Thoracic aorta (tissue), 2 donors: ENCODE results near the gene KIF9. TPM values are rescaled to one million over a fixed set of nuclear protein-coding genes. Genes with fewer than 3 reads are reported as not detected.

Source experiments
- ATAC-seq: fragments of 150-250 bp; one replicate; pipeline ENCODE4 v1.8.0; 2017; ENCODE audit warnings: low read depth; ENCODE audit not compliant: insufficient number of reproducible peaks, low FRiP score
- DNase-seq: peaks from one replicate; pipeline ENCODE4 v3.0.0-alpha.2; 2020; ENCODE audit warnings: low spot score
- H3K27ac ChIP-seq, 2 donors: fragments of 200-600 bp; sonication (generic); 1 replicate in 1 of 2; 2 replicates in 1 of 2; pipeline ENCODE4 v1.5.1; 2016; ENCODE audit warnings: mild to moderate bottlenecking in 2 of 2, moderate library complexity in 2 of 2
- H3K27me3 ChIP-seq: fragments of 200-600 bp; sonication (generic); replicated peaks from 2 replicates; pipeline ENCODE4 v1.6.0; 2016; ENCODE audit warnings: mild to moderate bottlenecking; ENCODE audit not compliant: insufficient read depth
- H3K36me3 ChIP-seq: fragments of 200-600 bp; sonication (generic); one replicate; pipeline ENCODE4 v1.5.1; 2016
- H3K4me1 ChIP-seq, 2 donors: fragments of 200-600 bp; sonication (generic); 1 replicate in 1 of 2; 2 replicates in 1 of 2; pipeline versions ENCODE4 v1.5.1 to v1.6.0; 2016; ENCODE audit warnings: low read depth in 2 of 2, mild to moderate bottlenecking in 1 of 2; ENCODE audit not compliant: control insufficient read depth in 1 of 2
- H3K4me3 ChIP-seq: fragments of 200-600 bp; sonication (generic); 2 replicates; pipeline ENCODE4 v1.5.1; 2016; ENCODE audit warnings: mild to moderate bottlenecking
- H3K9me3 ChIP-seq: fragments of 200-600 bp; sonication (generic); 2 replicates; pipeline ENCODE4 v1.5.1; 2016
- total RNA-seq, 2 donors: library from RNA; depleted of rRNA; stranded (reverse); fragments of >200 nt; gene quantifications; one replicate each; pipeline versions ENCODE4 v1.1.0 to v1.2.3, GENCODE V29; 2016
- TF ChIP-seq, protein P1 (sequence below): fragments of 200-600 bp; sonication (generic); IDR thresholded peaks from one replicate; pipeline ENCODE4 v1.5.1; 2019; ENCODE audit warnings: antibody characterized with exemption

The KIF9 gene, protein sequence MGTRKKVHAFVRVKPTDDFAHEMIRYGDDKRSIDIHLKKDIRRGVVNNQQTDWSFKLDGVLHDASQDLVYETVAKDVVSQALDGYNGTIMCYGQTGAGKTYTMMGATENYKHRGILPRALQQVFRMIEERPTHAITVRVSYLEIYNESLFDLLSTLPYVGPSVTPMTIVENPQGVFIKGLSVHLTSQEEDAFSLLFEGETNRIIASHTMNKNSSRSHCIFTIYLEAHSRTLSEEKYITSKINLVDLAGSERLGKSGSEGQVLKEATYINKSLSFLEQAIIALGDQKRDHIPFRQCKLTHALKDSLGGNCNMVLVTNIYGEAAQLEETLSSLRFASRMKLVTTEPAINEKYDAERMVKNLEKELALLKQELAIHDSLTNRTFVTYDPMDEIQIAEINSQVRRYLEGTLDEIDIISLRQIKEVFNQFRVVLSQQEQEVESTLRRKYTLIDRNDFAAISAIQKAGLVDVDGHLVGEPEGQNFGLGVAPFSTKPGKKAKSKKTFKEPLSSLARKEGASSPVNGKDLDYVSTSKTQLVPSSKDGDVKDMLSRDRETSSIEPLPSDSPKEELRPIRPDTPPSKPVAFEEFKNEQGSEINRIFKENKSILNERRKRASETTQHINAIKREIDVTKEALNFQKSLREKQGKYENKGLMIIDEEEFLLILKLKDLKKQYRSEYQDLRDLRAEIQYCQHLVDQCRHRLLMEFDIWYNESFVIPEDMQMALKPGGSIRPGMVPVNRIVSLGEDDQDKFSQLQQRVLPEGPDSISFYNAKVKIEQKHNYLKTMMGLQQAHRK
- total RNA-seq = 1 to 10 TPM in 1 of 2 donors, under 1 TPM in 1; 0.68 to 5.6 TPM

DNA sequence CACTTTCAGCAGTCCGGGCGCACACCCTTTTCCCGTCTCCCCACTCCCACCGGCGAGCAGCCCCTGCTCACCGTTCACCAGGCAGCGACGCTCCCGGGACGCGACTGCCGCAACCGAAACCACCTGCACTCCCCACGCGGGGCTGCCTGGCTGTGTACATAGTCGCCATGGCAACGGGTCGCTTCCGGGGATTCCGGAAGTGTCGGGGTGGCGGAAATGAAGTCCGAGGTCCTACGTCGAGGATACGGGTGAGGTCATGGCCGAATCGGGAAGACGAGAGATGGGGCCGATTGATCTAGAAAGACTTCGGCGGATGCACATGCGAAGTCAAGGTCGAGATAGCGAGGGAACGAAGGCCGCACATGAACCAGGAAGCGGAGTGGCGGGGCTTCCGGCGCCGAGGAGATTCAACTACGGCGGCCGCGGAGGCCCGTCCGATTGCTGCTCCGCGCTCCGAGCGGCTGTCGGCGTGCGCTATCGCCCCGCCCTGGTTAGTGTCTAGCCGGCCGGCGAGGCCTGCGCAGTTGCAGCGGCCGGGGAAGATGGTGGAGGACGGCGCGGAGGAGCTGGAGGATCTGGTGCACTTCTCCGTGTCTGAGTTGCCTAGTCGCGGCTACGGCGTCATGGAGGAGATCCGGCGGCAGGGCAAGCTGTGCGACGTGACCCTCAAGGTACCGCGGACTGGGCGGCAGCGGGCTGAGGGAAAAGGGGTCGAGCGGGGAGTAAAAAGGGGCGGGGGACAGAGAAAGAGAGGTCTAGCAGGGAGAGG lies at the start of gene KIF9, which contains the start of gene KLHL18:
TSS of gene KIF9 (minus strand) at position 376 of the 769 bp plus-strand sequence. CDS start 5,425 bp downstream, outside the sequence.
TSS of gene KLHL18 (plus strand) at position 521 of the 769 bp plus-strand sequence. CDS start at position 543, 22 bp downstream.
- H3K27ac ChIP-seq = peak within 1 kb of the TSS; percentile 83 to 97
- H3K4me1 ChIP-seq = peaks cover 23 to 41% of the 10 kb centered on the region in 2 donors
- H3K36me3 ChIP-seq = no peaks in the 10 kb centered on the region
- ATAC-seq (peak; percentile 88), DNase-seq (peak; percentile 93)
- H3K4me3 ChIP-seq = peak within 1 kb of the TSS; percentile 90
- H3K9me3 ChIP-seq = no peaks in the 10 kb centered on the region
- TF ChIP-seq, protein P1, sequence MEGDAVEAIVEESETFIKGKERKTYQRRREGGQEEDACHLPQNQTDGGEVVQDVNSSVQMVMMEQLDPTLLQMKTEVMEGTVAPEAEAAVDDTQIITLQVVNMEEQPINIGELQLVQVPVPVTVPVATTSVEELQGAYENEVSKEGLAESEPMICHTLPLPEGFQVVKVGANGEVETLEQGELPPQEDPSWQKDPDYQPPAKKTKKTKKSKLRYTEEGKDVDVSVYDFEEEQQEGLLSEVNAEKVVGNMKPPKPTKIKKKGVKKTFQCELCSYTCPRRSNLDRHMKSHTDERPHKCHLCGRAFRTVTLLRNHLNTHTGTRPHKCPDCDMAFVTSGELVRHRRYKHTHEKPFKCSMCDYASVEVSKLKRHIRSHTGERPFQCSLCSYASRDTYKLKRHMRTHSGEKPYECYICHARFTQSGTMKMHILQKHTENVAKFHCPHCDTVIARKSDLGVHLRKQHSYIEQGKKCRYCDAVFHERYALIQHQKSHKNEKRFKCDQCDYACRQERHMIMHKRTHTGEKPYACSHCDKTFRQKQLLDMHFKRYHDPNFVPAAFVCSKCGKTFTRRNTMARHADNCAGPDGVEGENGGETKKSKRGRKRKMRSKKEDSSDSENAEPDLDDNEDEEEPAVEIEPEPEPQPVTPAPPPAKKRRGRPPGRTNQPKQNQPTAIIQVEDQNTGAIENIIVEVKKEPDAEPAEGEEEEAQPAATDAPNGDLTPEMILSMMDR = no peak
- no peaks in the 10 kb centered on the region for H3K27me3 ChIP-seq

DNA sequence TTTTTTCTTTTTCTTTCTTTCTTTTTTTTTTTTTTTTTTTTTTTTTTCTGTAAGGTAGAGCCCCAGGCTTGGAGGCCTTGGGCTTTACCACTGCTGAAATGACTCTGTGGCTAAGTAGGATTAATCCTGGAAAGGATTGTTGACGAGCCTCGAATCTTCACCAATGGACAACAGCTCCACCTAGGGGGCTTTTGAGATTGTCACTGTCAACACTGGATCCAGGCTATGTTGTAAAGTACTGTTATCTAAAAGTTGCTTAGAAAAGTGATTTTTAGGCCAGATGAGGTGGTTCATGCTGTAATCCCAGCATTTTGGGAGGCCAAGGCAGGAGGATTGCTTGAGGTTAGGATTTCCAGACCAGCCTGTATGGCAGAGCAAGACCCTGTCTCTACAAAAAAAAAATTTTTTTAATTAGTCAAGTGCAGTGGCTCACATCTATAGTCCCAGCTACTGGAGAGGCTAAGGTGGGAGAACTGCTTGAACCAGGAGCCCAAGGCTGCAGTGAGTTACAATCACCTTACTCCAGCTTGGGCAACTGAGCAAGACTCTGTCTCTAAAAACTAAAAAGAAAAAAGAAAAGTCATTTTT lies 41.8 kb upstream of the KIF9 start:
- Histone ChIP-seq H3K27me3 (no peaks in the 10 kb centered on the region), H3K9me3 (no peaks in the 10 kb centered on the region), H3K4me3 (no peak overlapping the region), H3K4me1 (no peaks in the 10 kb centered on the region), H3K27ac (no peak overlapping the region), H3K36me3 (peaks cover 44% of the 10 kb centered on the region)
- TF ChIP-seq, protein P1 = peak; percentile 60
- ATAC-seq (peak; percentile 89), DNase-seq (no peak)

DNA sequence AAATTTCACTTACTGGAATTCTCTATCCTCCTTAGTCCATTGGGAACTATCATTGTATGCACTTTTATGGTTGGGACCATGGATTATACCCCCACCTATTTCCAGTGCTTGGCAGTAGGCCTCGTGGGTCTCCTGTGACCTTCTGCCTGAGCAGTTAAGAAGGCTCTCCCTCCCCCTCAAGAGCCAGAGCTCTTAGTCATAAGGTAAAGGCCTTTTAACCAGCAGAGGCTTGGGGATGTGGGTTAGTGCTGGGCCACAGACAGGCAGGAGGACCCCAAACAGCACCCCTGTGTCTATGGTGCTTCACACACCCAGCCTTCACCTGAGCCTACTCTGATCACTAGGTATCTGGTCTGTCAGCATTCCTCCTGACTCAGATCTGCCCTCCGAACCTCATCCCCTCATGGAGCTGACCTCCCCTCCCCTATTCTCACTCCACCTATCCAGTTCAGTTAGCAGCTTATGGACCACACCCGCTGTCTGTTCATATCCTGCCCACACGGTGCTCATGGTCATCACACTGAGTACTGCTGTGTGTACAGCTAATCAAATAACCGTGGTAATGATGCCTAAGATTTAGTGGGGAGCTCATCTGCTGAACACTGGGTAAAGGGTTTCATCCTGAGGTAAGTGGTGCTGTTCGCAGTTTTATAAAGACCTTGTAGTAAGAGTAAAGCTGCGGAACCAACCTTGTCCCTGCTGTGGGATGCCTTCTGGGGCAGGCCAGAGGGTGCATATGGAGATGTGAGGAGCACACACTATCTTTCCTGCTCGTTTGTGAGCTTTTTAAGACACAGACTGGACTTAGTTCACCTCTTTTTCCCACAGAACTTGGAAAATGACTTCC lies 41.1 kb upstream of the KIF9 start:
- DNase-seq (no peak), ATAC-seq (peak; percentile 27)
- Histone ChIP-seq H3K4me3 (no peak overlapping the region), H3K36me3 (peaks cover 44% of the 10 kb centered on the region), H3K9me3 (no peaks in the 10 kb centered on the region), H3K27me3 (no peaks in the 10 kb centered on the region), H3K27ac (no peak overlapping the region), H3K4me1 (no peaks in the 10 kb centered on the region)
- TF ChIP-seq, protein P1 = no peak

DNA sequence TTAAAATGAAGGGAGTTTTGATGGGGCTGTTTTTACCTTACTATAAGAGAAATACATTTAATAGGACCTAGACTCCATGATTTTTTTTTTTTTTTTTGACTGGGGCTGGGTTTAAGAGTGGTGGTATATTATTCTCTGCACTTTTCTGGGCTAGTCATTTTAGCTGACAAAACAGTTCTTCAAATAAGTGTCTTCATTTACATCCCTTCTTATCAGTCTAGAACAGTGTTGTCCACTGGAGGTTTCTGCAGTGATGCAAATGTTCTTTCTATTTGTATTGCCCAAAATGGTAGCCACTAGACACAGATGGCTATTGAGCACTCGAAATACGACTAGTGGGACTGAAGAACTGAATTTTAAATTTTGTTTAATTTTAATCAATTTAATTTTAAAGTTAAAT lies 37.4 kb upstream of the KIF9 start:
- TF ChIP-seq, protein P1 = no peak
- H3K27me3 ChIP-seq = no peaks in the 10 kb centered on the region
- ATAC-seq (no peak), DNase-seq (no peak)
- H3K9me3 ChIP-seq = no peaks in the 10 kb centered on the region
- H3K27ac ChIP-seq = no peak overlapping the region
- H3K4me1 ChIP-seq = no peaks in the 10 kb centered on the region
- peaks cover 37% of the 10 kb centered on the region for H3K36me3 ChIP-seq
- no peak overlapping the region for H3K4me3 ChIP-seq
